H1 (cell line): Measurements from ENCODE around the gene SH3TC2. TPM values are rescaled to one million over a fixed set of nuclear protein-coding genes. Genes with fewer than 3 reads are reported as not detected.

ENCODE experiments used
- ATF3 ChIP-seq: IDR thresholded peaks from 2 replicates; pipeline ENCODE4 v1.6.1; 2011; ENCODE audit warnings: low read depth, mild to moderate bottlenecking, low read length; ENCODE audit not compliant: insufficient read depth
- CHD7 ChIP-seq: fragments of 300-600 bp; sonication (generic); IDR thresholded peaks from 2 replicates; pipeline ENCODE4 v1.7.1; 2012; ENCODE audit warnings: low read length, moderate library complexity, mild to moderate bottlenecking, inconsistent platforms; ENCODE audit not compliant: insufficient replicate concordance
- E2F6 ChIP-seq: IDR thresholded peaks from 2 replicates; pipeline ENCODE4 v1.6.1; 2012; ENCODE audit warnings: inconsistent platforms
- EGR1 ChIP-seq: IDR thresholded peaks from 2 replicates; pipeline ENCODE4 v1.6.1; 2011; ENCODE audit warnings: low read depth, low read length, borderline replicate concordance
- JUND ChIP-seq: IDR thresholded peaks from 2 replicates; pipeline ENCODE4 v1.6.1; 2011; ENCODE audit warnings: mild to moderate bottlenecking, improper control_type of control experiment, low read length
- NRF1 ChIP-seq: IDR thresholded peaks from 2 replicates; pipeline ENCODE4 v1.6.1; 2011; ENCODE audit warnings: mild to moderate bottlenecking, low read depth, low read length, improper control_type of control experiment
- POLR2A ChIP-seq, 2 experiments: IDR thresholded peaks; 1 replicate in 1 of 2; 2 replicates in 1 of 2; pipeline ENCODE4 v1.6.1; 2011; ENCODE audit warnings: low read depth in 2 of 2, low read length in 2 of 2, mild to moderate bottlenecking in 2 of 2; ENCODE audit errors: control extremely low read depth in 1 of 2
- SIX5 ChIP-seq: IDR thresholded peaks from 2 replicates; pipeline ENCODE4 v1.6.1; 2011; ENCODE audit warnings: mild to moderate bottlenecking, low read depth, low read length
- TCF12 ChIP-seq: IDR thresholded peaks from 2 replicates; pipeline ENCODE4 v1.6.1; 2011; ENCODE audit warnings: low read depth, mild to moderate bottlenecking, low read length
- polyA plus RNA-seq, 7 experiments: library from polyadenylated mRNA; depleted of rRNA in 3 of 7; stranded (reverse) in 5 of 7; unstranded in 2 of 7; fragments of >200 nt in 5 of 7; fragments of 200-250 nt in 2 of 7; gene quantifications; 1 replicate in 5 of 7; 2 replicates in 1 of 7; 4 replicates in 1 of 7; pipeline versions ENCODE4 v1.2.1 to v1.2.3, GENCODE V29; 2011 to 2013; ENCODE audit warnings: missing spikeins in 2 of 7, mixed read lengths in 2 of 7
- total RNA-seq: library from RNA; stranded (reverse); fragmentation: NEBNext Ultra II Directional; extraction: Animal tissue kit (Norgen Biotek cat#: 25700); gene quantifications from 2 replicates; pipeline ENCODE4 v1.2.1, GENCODE V29; 2021

SH3TC2 gene
- total and polyA plus RNA-seq, 2 of the 8 experiments (the other 6 are each of a cell fraction or from before 2014, with no cell fraction given) = 0.11 to 0.80 TPM

- TF ChIP-seq NRF1 (no peak), E2F6 (no peak), CHD7 (no peak), SIX5 (no peak), ATF3 (no peak), JUND (no peak), TCF12 (no peak), EGR1 (no peak), POLR2A (IDR thresholded peaks at IDR 0.05; ENCODE audit: control extremely low read depth in 1 of 2, low read depth in 2 of 2, low read length in 2 of 2) (no peak)
Observed at GRCh38 chr5:148974642-148975327, 88.1 kb downstream of the SH3TC2 start (continued).
